HG03521 (cell line): ENCODE data around the gene REXO5.
A peak's percentile ranks its signal among the peaks of the same experiment; 100 is the strongest.
"Not testable (repeated sequence)": the region's sequence is repeated elsewhere in the genome, so short reads cannot be mapped to it uniquely, and the experiment has no call there.

ENCODE experiments used
- ATAC-seq: cut with Tn5 transposase; IDR thresholded peaks from one replicate; pipeline ENCODE4 v1.9.1; 2021; ENCODE audit warnings: mild to moderate bottlenecking, moderate library complexity; ENCODE audit not compliant: unreplicated experiment

Gene REXO5

GRCh38 chr16:20806168-20807050 is at the start of gene REXO5, which contains the start of gene ERI2:
REXO5 (plus strand) TSS chr16:20806527; CDS start chr16:20806954, 427 bp downstream.
ERI2 (minus strand) TSS chr16:20806472; CDS start chr16:20806430, 42 bp downstream.
- peak; percentile 62 for ATAC-seq

DNA sequence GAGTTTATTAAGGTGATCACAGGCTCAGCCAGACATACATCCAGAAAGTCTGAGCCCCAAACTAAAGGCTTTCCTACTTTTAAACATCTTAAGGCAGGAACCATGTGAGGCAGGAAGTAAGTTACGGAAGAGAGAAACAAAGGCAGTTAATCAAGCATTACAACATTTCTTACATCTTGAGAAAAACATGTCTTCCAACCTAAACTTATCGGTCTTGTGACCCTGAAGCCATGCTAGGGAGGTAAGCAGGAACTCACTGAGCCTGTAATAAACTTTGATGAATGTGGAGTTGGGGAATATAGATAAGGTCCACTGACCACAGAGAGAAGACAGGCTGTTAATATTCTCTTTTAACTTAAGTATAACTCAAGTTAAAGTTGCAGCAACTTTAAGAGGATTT is 46.0 kb upstream of the REXO5 start:
- ATAC-seq, result no peak

DNA sequence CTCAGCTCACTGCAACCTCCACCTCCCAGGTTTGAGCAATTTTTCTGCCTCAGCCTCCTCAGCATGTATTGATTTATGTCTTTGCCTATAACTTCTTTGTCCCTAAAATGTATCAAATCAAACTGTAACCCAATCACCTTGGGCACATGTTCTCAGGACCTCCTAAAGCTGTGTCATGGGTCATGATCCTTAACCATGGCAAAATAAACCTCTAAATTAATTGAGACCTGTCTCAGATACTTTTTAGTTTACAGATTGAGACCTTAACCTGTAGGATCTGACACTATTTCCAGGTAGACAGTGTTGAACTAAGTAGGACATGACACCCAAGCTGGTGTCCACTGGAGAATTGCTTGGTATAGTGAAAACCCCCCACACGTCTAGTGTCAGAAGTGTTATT is 45.2 kb upstream of the REXO5 start:
- no peak for ATAC-seq

DNA sequence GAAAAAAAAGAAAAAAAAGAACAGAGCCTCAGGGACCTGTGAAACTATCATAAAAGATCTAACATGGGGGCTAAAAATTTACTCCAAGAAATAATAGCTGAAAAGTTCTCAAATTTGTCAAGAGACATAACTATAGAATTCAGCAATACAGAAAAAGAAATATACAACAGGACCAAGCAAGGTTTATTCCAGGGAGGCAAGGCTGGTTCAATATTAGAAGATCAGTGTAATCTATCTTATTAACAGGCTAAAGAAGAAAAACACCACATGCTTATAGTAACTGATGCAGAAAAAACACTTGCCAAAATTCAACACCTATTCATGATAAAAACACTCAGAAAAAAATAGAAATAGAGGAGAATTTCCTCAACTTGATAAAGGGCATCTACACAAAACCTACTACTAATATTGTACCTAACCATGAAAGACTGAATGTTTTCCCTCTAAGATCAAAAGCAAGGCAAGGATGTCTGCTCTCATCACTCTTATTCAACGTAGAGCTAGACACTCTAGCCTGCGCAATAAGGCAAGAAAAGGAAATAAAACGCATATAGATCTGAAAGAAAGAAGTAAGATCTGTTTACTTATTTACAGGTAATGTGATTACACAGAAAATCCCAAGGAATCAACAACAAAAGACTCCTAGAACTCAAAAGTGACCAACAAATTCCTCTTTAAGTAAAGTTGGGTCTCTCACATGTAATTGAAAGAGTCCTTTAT is 43.8 kb upstream of the REXO5 start:
- ATAC-seq, result no peak

- ATAC-seq, result peak; percentile 99
Measured at GRCh38 chr16:20763461-20764232, 42.7 kb upstream of the REXO5 start, which contains the start of gene ACSM3. ACSM3 (plus strand) TSS chr16:20764014; CDS start chr16:20770035, 6,021 bp downstream.

DNA sequence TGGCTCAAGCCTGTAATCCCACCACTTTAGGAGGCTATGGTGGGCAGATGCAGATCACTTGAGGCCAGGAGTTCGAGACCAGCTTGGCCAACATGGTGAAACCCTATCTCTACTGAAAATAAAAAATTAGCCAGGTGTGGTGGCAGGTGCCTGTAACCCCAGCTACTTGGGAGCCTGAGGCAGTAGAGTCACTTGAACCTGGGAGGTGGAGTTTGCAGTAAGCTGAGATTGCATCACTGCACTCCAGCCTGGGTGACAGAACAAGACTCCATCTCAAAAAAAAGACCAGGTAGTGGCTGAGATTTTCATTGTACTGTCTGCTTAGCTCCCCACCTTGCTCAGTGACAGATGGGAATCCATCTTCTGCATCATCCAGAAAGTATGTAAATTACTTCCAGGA is 41.9 kb upstream of the REXO5 start:
- ATAC-seq, result not testable (repeated sequence)

DNA sequence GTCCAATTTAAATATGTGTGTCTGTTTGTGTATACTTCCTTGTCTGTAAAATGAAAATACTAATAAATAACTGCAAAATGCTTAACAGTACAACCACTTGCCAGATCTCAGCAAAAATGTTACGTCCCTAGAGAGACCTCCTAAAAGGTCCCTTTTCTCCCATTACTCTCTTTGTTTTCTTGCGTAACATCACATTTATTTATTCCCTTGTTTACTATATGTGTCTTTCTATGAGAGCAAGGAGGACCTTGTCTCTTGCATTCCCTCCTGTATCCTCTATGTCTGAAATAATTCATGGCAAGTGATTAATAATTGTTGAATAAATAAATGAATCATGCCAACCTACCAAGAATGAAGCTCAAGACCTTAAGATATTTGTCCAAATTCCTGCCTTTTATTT is 40.6 kb upstream of the REXO5 start:
- ATAC-seq, result no peak

DNA sequence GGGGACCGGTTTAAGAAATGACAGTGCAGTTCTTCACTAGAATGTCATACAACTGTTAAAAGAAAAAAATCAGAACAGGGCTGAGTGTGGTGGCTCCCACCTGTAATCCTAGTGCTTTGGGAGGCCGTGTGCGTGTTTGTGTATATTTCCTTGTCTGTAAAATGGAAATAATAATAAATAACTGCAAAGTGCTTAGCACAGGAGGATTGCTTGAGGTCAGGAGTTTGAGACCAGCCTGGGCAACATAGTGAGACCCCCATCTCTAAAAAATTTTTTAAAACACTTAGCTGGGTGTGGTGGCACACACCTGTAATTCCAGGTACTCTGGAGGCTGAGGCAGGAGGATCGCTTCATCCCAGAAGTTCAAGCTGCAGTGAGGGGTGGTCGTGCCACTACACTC is 40.0 kb upstream of the REXO5 start:
- ATAC-seq, result no peak

DNA sequence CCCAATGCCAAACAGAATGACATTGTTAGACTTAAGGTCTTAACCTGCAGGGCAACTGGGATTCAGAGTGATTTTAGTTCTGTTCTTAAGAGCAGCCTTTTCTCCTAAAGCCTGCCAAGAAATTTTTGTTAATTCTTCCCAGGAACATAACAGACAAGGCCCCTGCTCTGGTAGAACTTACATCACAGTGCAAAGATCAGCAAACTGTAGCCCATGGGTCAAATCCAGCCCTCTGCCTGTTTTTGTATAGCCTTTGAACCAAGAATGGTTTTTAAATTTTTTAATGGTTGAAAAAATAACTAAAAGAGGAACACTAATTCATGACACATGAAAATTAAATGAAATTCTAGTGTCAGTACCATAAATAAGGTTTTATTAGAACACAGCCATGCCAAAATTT is 38.8 kb upstream of the REXO5 start:
- no peak for ATAC-seq

- no peak for ATAC-seq
Measured at GRCh38 chr16:20768121-20768520, 38.2 kb upstream of the REXO5 start.

DNA sequence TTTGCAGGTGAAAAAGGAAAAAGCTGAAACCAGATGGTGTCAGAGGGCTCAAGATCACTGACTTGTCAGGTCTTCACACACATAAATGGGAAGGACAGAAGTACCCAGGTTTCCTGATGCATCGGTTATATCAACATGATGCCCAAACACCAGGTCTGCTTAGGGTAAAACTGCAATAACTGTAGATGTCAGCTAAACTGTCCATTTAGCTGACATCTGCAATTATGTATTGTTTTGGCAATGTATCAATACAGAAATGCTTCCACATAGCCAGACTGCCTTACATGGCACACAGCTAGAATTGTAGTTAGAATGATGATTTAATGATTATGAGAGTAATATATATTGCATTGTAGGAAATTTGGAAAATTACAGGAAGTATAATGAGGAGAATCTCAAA is 37.5 kb upstream of the REXO5 start:
- ATAC-seq, result no peak

- no peak for ATAC-seq
Measured at GRCh38 chr16:20773679-20774078, 32.6 kb upstream of the REXO5 start.

- no peak for ATAC-seq
Measured at GRCh38 chr16:20774703-20775362, 31.5 kb upstream of the REXO5 start.

DNA sequence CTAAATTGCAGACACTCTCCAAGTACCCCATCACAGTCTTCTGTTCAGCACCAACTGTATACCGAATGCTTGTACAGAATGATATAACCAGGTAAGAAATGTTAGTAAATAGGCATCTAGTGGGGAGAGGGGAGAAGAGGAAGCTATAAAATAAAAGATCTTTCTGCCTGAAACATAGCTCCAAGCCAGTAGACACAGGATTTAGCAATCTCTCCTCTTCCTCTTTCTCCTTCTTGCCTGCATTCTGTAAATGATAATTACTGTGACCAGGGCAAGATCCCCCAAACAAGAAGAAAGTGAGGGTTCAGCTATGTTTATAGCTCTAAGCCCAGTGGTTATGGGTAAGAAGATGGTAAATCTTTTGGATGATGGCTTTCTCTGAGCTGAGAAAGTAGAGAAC is 24.6 kb upstream of the REXO5 start:
- no peak for ATAC-seq

GRCh38 chr16:20782470-20782869 is 23.9 kb upstream of the REXO5 start:
- no peak for ATAC-seq

DNA sequence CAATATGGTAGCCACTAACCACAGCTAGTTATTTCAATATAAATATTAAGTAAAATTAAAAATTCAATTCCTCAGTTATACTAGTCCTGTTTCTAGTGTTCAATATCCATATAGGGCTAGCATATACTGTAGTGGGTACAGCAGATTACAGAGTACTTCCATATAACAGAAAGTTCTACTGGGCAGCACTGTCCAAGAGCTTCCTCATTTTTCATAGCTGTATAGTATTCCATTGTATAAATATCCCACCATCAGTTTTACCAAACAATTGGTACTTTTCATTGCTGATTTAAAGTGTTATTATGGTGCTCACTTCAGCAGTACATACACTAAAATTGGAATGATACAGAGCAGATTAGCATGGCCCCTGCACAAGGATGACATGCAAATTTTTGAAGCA is 22.1 kb upstream of the REXO5 start:
- no peak for ATAC-seq

GRCh38 chr16:20789130-20789529 is 17.2 kb upstream of the REXO5 start:
- no peak for ATAC-seq

- ATAC-seq, result no peak
Measured at GRCh38 chr16:20791923-20792612, 14.3 kb upstream of the REXO5 start.

GRCh38 chr16:20798364-20798763 is 8.0 kb upstream of the REXO5 start:
- no peak for ATAC-seq

DNA sequence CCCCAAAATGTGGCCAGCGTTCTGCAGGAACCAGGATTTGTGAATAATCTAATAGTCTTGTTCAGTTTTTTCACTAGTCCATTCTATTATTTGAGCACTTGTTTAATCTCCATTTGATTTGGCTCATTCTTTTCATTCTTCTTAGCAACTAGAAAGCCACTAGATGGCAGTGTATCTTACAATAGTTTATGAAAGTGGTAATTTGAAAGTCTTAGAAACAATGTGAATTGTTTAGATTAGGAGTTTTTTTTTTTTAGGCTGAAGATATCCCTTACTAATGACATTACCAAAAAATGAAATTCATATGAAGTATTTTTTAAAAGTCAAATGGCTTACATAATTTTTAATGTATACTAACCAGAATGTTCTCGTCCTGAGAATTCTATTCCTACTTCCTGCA is 6.7 kb upstream of the REXO5 start:
- no peak for ATAC-seq
